ENCODE measurements around the gene LYZ.

DNA sequence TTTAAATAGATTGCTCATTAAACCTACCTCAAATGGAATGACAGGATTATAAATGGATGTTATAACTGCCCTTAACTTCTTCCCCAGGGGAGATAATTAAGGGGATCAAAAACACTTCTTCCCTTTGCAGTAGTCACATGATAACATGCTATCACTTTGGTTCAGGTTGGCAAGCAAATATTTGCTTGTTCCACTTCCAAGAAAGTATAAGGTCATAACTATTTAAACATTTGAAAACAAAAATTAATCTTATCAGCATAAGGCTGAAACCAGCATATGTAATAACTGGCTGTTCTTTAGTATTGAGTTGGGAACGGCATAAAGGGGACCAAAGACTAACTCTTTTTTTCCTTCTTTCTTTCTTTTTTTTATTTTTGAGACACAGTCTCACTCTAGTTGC is 2.4 kb upstream of the LYZ start:
- TF ChIP-seq TAF15 (IDR thresholded peaks at IDR 0.05; ENCODE audit: low read depth, low read length) (no peak), MXI1 (IDR thresholded peaks at IDR 0.05; ENCODE audit: low read depth, low read length) (no peak), ZNF253 (CRISPR knock-in tag; conservative IDR thresholded peaks at IDR 0.05) (no peak), SLC30A9 (CRISPR knock-in tag; IDR thresholded peaks at IDR 0.05) (no peak), PML (IDR thresholded peaks at IDR 0.05; ENCODE audit: low read length) (no peak), NEUROD1 (IDR thresholded peaks at IDR 0.05; ENCODE audit: borderline replicate concordance, low read depth, low read length, partially characterized antibody) (no peak)
- TF ChIP-seq, protein P1, sequence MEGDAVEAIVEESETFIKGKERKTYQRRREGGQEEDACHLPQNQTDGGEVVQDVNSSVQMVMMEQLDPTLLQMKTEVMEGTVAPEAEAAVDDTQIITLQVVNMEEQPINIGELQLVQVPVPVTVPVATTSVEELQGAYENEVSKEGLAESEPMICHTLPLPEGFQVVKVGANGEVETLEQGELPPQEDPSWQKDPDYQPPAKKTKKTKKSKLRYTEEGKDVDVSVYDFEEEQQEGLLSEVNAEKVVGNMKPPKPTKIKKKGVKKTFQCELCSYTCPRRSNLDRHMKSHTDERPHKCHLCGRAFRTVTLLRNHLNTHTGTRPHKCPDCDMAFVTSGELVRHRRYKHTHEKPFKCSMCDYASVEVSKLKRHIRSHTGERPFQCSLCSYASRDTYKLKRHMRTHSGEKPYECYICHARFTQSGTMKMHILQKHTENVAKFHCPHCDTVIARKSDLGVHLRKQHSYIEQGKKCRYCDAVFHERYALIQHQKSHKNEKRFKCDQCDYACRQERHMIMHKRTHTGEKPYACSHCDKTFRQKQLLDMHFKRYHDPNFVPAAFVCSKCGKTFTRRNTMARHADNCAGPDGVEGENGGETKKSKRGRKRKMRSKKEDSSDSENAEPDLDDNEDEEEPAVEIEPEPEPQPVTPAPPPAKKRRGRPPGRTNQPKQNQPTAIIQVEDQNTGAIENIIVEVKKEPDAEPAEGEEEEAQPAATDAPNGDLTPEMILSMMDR (IDR thresholded peaks at IDR 0.05 in 2 of 3, conservative IDR thresholded peaks at IDR 0.05 in 1 of 3; ENCODE audit: insufficient read depth in 2 of 3, low read depth in 1 of 3, low read length in 3 of 3), result no peak
